ENCODE measurements around the gene COL13A1.

Gene COL13A1

DNA sequence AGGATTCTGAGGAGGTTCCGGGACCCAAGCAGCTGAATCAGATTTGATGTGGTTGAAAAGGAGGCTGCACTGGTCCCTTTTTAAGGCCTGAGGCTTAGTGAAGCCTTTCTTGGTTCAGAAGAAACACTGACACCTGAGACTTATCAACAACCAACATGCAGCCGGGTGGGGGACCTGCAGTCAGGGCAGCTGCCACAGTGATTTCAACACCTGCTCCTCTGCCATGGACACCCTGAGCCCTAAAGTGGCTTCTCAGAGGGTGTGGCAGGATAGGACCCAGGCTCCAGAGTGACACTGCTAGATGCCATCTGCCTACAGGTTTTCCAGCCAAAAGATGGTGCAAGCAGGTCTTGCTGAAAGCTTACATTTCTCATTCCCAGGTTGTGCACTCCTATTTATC is 99.3 kb downstream of the COL13A1 start:
- no peak for TF ChIP-seq MYC (IDR thresholded peaks at IDR 0.05; ENCODE audit: low read depth, low read length)
- TF ChIP-seq, protein P1, sequence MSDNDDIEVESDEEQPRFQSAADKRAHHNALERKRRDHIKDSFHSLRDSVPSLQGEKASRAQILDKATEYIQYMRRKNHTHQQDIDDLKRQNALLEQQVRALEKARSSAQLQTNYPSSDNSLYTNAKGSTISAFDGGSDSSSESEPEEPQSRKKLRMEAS (IDR thresholded peaks at IDR 0.05; ENCODE audit: low read depth, low read length), result no peak
- no peak for TF ChIP-seq POLR2A (IDR thresholded peaks at IDR 0.05; ENCODE audit: extremely low read depth, insufficient read length)
- TF ChIP-seq, protein P2, sequence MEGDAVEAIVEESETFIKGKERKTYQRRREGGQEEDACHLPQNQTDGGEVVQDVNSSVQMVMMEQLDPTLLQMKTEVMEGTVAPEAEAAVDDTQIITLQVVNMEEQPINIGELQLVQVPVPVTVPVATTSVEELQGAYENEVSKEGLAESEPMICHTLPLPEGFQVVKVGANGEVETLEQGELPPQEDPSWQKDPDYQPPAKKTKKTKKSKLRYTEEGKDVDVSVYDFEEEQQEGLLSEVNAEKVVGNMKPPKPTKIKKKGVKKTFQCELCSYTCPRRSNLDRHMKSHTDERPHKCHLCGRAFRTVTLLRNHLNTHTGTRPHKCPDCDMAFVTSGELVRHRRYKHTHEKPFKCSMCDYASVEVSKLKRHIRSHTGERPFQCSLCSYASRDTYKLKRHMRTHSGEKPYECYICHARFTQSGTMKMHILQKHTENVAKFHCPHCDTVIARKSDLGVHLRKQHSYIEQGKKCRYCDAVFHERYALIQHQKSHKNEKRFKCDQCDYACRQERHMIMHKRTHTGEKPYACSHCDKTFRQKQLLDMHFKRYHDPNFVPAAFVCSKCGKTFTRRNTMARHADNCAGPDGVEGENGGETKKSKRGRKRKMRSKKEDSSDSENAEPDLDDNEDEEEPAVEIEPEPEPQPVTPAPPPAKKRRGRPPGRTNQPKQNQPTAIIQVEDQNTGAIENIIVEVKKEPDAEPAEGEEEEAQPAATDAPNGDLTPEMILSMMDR (IDR thresholded peaks at IDR 0.05; ENCODE audit: low read depth, low read length), result no peak
- H3K4me3 ChIP-seq (ENCODE audit: low read depth, low read length), result no peak overlapping the region
- DNase-seq (ENCODE audit: low read depth), result no peak

DNA sequence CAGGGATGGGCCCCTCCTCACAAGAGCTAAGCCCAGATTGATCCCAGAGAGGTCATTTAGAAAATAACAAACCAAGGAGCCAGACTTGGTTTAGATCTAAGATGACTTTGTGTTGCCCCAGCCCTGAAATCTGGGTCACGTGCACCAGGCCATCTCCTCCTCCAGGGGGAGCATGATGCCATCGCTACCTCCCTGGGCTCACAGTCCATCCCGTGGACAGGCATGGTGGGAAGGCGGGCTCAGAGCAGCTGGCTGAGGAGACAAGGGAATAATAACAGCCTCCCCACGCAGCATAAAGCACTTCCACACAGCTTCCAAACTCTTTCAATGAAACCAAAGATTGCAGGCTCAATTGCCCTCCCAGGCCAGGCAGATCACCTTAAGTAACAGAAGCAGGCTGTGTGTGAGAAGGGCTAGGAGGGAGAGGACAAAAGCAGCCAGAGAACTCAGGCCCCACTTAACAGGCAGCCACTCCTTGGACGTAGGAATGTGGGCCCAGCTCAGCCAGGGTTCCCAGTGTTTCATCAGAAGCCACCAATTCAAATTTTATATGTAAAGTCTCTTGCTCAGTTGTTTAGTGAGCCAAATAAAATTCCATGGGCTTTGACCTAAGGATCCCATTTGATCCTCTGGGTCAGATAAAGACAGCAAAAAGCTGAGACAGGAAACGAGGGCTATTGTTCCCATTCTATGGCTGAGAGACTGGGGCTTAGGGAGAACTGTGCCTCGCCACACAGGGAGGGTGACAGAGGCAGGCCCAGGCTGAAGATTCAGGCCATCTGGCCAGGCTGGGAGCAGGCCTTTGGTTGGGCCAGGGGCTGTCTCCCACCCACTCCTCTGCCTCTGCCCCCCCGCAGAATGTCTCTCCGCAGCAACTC is 100.2 kb downstream of the COL13A1 start:
- no peak overlapping the region for H3K4me3 ChIP-seq (ENCODE audit: low read depth, low read length)
- no peak for TF ChIP-seq MYC (IDR thresholded peaks at IDR 0.05; ENCODE audit: low read depth, low read length)
- TF ChIP-seq, protein P1 (IDR thresholded peaks at IDR 0.05; ENCODE audit: low read depth, low read length), result peak; percentile 87
- TF ChIP-seq, protein P2 (IDR thresholded peaks at IDR 0.05; ENCODE audit: low read depth, low read length), result peak; percentile 77
- peak; percentile 41 for DNase-seq (ENCODE audit: low read depth)

DNA sequence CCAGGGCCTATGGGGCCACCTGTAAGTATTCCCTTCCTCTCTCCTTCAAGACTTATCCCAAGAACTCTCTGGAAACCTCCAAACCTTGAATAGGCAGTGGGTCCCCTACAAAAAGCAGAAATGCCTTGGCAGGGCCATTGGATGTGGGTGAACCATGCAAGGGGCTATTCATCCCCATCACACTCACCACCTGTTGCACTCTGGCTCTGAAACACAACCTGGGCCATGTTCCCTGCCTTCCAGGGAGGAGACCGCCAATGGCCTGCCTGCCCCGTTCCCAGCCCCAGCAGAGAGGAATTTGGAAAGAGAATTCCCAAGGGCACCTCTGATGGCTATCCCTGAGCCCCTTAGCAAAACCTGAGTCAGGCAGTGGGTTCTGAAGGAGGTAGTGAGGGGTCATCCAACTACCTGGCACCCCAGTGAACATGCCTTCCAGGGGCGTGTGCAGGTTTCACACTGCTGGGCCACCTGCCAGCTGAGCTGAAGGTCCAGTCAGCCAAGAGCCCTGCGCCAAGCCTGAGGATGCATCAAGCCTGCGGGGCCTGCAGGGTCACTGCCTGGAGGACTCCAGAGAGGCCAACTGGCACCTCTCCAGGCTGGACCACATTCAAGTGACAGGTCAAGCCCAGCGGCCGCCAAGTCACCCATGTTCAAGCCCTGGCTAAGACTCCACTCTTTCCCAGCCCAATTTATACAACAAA is 101.3 kb downstream of the COL13A1 start:
- DNase-seq (ENCODE audit: low read depth), result no peak
- no peak overlapping the region for H3K4me3 ChIP-seq (ENCODE audit: low read depth, low read length)
- TF ChIP-seq POLR2A (IDR thresholded peaks at IDR 0.05; ENCODE audit: extremely low read depth, insufficient read length) (no peak), MYC (IDR thresholded peaks at IDR 0.05; ENCODE audit: low read depth, low read length) (no peak)
- TF ChIP-seq, protein P1 (IDR thresholded peaks at IDR 0.05; ENCODE audit: low read depth, low read length), result no peak
- TF ChIP-seq, protein P2 (IDR thresholded peaks at IDR 0.05; ENCODE audit: low read depth, low read length), result no peak

DNA sequence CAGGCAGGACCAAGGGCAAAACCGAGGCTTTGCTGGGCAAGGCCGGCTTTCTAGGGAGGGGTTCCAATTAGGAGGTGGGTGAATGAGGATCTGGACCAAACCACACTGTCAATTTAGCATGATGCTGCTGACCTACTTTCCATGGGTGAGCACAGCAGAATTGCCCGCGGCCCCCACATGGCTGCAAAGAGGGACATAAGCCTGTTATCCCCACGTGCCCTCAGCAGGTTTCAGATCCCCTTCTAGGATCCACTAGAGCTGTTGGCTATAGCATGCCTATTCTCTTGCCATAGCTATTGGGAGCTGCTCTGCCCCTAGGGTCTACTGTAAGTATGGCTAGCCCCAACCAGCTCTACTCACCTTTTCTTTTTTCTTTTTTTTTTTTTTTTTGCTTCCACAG is 102.8 kb downstream of the COL13A1 start:
- DNase-seq (ENCODE audit: low read depth), result no peak
- H3K4me3 ChIP-seq (ENCODE audit: low read depth, low read length), result no peak overlapping the region
- TF ChIP-seq MYC (IDR thresholded peaks at IDR 0.05; ENCODE audit: low read depth, low read length), result no peak
- TF ChIP-seq, protein P2 (IDR thresholded peaks at IDR 0.05; ENCODE audit: low read depth, low read length), result no peak
- no peak for TF ChIP-seq POLR2A (IDR thresholded peaks at IDR 0.05; ENCODE audit: extremely low read depth, insufficient read length)
- TF ChIP-seq, protein P1 (IDR thresholded peaks at IDR 0.05; ENCODE audit: low read depth, low read length), result no peak

DNA sequence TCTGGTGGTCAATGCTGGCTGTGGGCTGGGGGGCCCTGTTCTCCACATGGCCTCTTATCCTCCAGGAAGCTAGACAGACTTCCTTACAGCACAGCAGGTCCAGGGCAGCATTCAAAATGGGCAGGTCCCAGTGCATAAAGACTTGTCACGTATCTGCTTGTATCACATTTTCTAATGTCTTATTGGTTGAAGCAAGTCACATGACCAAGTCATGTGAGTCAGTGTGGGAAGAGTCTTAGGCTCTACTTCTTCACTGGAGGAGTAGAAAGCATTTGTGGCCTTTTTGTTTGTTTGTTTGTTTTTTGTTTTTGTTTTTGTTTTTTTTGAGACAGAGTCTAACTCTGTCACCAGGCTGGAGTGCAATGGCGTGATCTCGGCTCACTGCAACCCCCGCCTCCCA is 104.7 kb downstream of the COL13A1 start:
- TF ChIP-seq, protein P2 (IDR thresholded peaks at IDR 0.05; ENCODE audit: low read depth, low read length), result no peak
- TF ChIP-seq, protein P1 (IDR thresholded peaks at IDR 0.05; ENCODE audit: low read depth, low read length), result no peak
- TF ChIP-seq POLR2A (IDR thresholded peaks at IDR 0.05; ENCODE audit: extremely low read depth, insufficient read length), result no peak
- TF ChIP-seq MYC (IDR thresholded peaks at IDR 0.05; ENCODE audit: low read depth, low read length), result no peak
- DNase-seq (ENCODE audit: low read depth), result no peak

More for the DNA sequence above, 104.7 kb downstream of the COL13A1 start:
- no peak overlapping the region for H3K4me3 ChIP-seq (ENCODE audit: low read depth, low read length)
